ENCODE data around the gene ATP8A2. TPM values are rescaled to one million over a fixed set of nuclear protein-coding genes. Genes with fewer than 3 reads are reported as not detected.
A peak's percentile ranks its signal among the peaks of the same experiment; 100 is the strongest.

ATP8A2 gene
- total RNA-seq, 4 donors from 2014 or later, result not detected

GRCh38 chr13:26050568-26051230 lies 678.9 kb downstream of the ATP8A2 start:
- no peak for TF ChIP-seq POLR2A (IDR thresholded peaks at IDR 0.05)
- TF ChIP-seq CTCF (IDR thresholded peaks at IDR 0.05 in 4 of 5, conservative IDR thresholded peaks at IDR 0.05 in 1 of 5), result peak in 2 of 5 experiments; percentile 14 to 27
- intact Hi-C loops (cut with DNase I; ENCODE audit: low total_unique reads), result loop anchor here (2.0 to 5.0 kb wide), 3 partner anchors 28 to 178 kb away; no protein-coding TSS in a partner anchor
- ATAC-seq, result peak; percentile 40 to 57
- no peaks in the 10 kb centered on the region for H3K9me3 ChIP-seq
- peaks cover 11% of the 10 kb centered on the region in 2 donors for H3K4me1 ChIP-seq
- H3K4me3 ChIP-seq, result peak overlapping the region; percentile 54 to 64 (median 59)
- no peaks in the 10 kb centered on the region for H3K36me3 ChIP-seq
- DNase-seq, result peak; percentile 20 to 27
- H3K27ac ChIP-seq, result peak overlapping the region; percentile 59 to 76 (median 72)
- H3K27me3 ChIP-seq, result peaks cover 0 to 9% (median 4%) of the 10 kb centered on the region in 3 donors
- in situ Hi-C loops (cut with MboI; ENCODE audit: low sequenced_read_pairs in 4 of 4), result no loop called here

DNA sequence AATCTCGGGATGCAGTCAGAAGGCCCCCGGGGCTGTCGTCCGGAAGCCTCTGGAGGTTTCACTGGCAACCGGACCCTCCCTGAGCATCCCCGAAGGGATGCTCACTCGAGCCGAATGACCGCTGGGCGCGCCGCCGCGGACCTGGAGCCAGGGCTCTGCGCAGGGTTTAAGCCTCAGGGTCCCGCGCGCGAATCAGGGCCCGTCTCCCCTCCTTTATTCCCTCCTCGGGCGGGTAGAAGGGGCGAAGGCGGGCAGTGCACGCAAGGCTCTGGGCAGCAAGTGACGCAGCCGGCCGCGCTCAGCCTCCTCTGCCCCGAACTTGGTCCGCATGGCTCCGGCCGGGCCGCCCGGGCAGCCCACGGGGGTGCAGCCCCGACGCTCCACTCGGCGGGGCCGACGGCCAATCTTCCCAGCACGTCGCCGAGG lies 679.5 kb downstream of the ATP8A2 start:
- no peak for DNase-seq
- Histone ChIP-seq H3K27me3 (peaks cover 0 to 9% (median 4%) of the 10 kb centered on the region in 3 donors), H3K36me3 (no peaks in the 10 kb centered on the region), H3K4me3 (peak overlapping the region; percentile 54 to 64 (median 59)), H3K27ac (peak overlapping the region; percentile 59 to 76 (median 72)), H3K4me1 (peaks cover 11% of the 10 kb centered on the region in 2 donors), H3K9me3 (no peaks in the 10 kb centered on the region)
- in situ Hi-C loops (cut with MboI; ENCODE audit: low sequenced_read_pairs in 4 of 4) (no loop called here), intact Hi-C loops (cut with DNase I; ENCODE audit: low total_unique reads) (loop anchor here (2.0 to 5.0 kb wide), 3 partner anchors 28 to 179 kb away; no protein-coding TSS in a partner anchor)
- TF ChIP-seq CTCF (IDR thresholded peaks at IDR 0.05 in 4 of 5, conservative IDR thresholded peaks at IDR 0.05 in 1 of 5), result no peak
- no peak for TF ChIP-seq POLR2A (IDR thresholded peaks at IDR 0.05)
- ATAC-seq, result peak; percentile 33 to 36

DNA sequence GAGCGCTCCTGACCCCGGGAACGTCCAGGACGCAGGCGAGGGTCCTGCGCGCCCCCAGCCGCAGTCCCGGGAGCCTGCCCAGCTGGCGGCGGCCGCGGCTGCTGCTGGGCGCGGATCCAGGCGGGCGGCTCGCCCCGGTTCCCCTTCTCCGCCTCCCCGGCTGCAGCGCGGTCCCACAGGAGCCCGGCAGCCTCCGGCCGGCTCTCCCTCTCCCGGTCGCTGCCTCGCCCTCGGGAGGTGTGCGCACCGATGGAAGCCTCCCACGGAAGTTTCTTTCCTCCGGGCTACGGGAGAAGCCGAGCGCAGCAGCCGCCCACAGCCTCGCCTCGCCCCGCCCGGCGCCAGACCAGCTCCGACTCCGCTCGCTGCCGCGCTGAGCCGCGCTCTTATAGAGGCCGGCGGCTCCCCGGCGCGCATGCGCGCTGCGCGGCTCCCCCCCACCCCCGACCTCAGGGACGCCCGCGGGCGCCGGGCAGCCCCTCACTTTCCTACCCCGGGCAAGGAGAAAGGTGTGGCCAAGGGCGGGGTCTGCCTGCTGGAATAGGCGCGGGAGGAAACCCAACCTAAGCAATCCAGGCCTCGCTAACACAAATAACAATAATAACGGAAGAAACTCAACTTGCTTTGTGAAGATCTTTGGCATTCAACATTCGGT lies 680.0 kb downstream of the ATP8A2 start, which contains the start of gene SHISA2:
Gene SHISA2, minus strand, starts transcription at position 360 of the 655 bp plus-strand sequence. CDS start 1,041 bp downstream, outside the sequence.
- in situ Hi-C loops (cut with MboI; ENCODE audit: low sequenced_read_pairs in 4 of 4) (no loop called here), intact Hi-C loops (cut with DNase I; ENCODE audit: low total_unique reads) (loop anchor here (2.0 to 5.0 kb wide), 3 partner anchors 29 to 179 kb away; no protein-coding TSS in a partner anchor)
- Histone ChIP-seq H3K27ac (peak within 1 kb of the TSS; percentile 59 to 76 (median 72)), H3K36me3 (no peaks in the 10 kb centered on the region), H3K4me1 (peaks cover 11% of the 10 kb centered on the region in 2 donors), H3K4me3 (peak within 1 kb of the TSS; percentile 54 to 64 (median 59)), H3K27me3 (peaks cover 0 to 9% (median 4%) of the 10 kb centered on the region in 3 donors), H3K9me3 (no peaks in the 10 kb centered on the region)
- TF ChIP-seq CTCF (IDR thresholded peaks at IDR 0.05 in 4 of 5, conservative IDR thresholded peaks at IDR 0.05 in 1 of 5) (no peak), POLR2A (IDR thresholded peaks at IDR 0.05) (peak; percentile 76 to 90)
- ATAC-seq (peak; percentile 65 to 69), DNase-seq (no peak)

DNA sequence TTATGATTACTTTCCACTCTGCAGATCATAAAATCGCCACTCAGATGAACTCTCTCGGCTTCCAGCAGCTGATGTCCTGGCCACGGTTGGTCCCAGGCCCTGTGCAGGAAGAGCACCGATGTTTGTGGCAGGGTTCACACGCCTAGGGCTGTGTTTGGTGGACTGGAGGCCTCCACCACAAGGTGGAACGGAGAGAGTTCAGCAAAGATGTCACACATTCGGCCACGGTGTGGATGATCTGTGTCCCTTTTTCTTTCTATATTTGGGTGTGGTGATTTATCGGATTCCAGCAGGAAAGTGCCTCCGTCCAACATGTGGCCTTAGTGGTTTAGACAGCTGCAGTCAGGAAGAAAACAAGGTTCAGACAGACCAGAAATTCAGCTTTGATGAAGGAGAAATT lies 680.6 kb downstream of the ATP8A2 start:
- Histone ChIP-seq H3K9me3 (no peaks in the 10 kb centered on the region), H3K27me3 (peaks cover 0 to 9% (median 4%) of the 10 kb centered on the region in 3 donors), H3K27ac (peak overlapping the region; percentile 59 to 76 (median 72)), H3K36me3 (no peaks in the 10 kb centered on the region), H3K4me3 (peak overlapping the region; percentile 54 to 64 (median 59)), H3K4me1 (peaks cover 11% of the 10 kb centered on the region in 2 donors)
- in situ Hi-C loops (cut with MboI; ENCODE audit: low sequenced_read_pairs in 4 of 4) (no loop called here), intact Hi-C loops (cut with DNase I; ENCODE audit: low total_unique reads) (loop anchor here (5.0 kb wide), 2 partner anchors 80 to 180 kb away; no protein-coding TSS in a partner anchor)
- no peak for DNase-seq
- peak; percentile 18 to 22 for ATAC-seq
- TF ChIP-seq POLR2A (IDR thresholded peaks at IDR 0.05), result no peak
- TF ChIP-seq CTCF (IDR thresholded peaks at IDR 0.05 in 4 of 5, conservative IDR thresholded peaks at IDR 0.05 in 1 of 5), result no peak
